B cell (primary cell): ENCODE data around the gene WASF1. TPM values are rescaled to one million over a fixed set of nuclear protein-coding genes. Genes with fewer than 3 reads are reported as not detected.

Source experiments
- ATAC-seq: fragments of 200-7000 bp; cut with Tn5 transposase; one replicate; pipeline ENCODE4 v1.10.0; 2021; ENCODE audit warnings: low read depth, mild to moderate bottlenecking, moderate number of reproducible peaks, moderate library complexity
- CTCF ChIA-PET: fragments of 350-600 bp; sonication (Branson Sonifier 250); formaldehyde crosslinking; loops from one replicate; lab custom pipeline; 2021; ENCODE audit warnings: antibody characterized with exemption, inconsistent platforms; lab: Charles Lee
- POLR2A ChIA-PET: fragments of 350-600 bp; sonication (Branson Sonifier 250); formaldehyde crosslinking; loops from one replicate; lab custom pipeline; 2021; ENCODE audit warnings: antibody characterized with exemption; lab: Charles Lee
- DNase-seq: peaks from one replicate; pipeline ENCODE4 v3.0.0; 2013
- H2AFZ ChIP-seq: 2 replicates; pipeline ENCODE4 v1.6.1; 2012; ENCODE audit warnings: mild to moderate bottlenecking, low read depth, low read length; ENCODE audit not compliant: insufficient read depth, poor library complexity, severe bottlenecking
- H3K27ac ChIP-seq, 2 donors: 1 replicate in 1 of 2; 2 replicates in 1 of 2; pipeline ENCODE4 v1.5.1; 2012 to 2013; ENCODE audit warnings: low read length in 2 of 2, mild to moderate bottlenecking in 2 of 2, moderate library complexity in 1 of 2
- H3K27me3 ChIP-seq, 4 experiments: fragments of 200-600 bp in 1 of 4; sonication (generic) in 1 of 4; replicated peaks in 1 of 4; 1 replicate in 2 of 4; 2 replicates in 2 of 4; pipeline versions ENCODE4 v1.6.1 to v1.7.0; 2013 to 2016; ENCODE audit warnings: low read length in 3 of 4, mild to moderate bottlenecking in 2 of 4, mixed read lengths in 1 of 4, moderate library complexity in 1 of 4; ENCODE audit not compliant: insufficient read depth in 4 of 4, control insufficient read depth in 3 of 4; ENCODE audit errors: control extremely low read depth in 1 of 4
- H3K36me3 ChIP-seq, 2 experiments: replicated peaks in 1 of 2; 1 replicate in 1 of 2; 2 replicates in 1 of 2; pipeline versions ENCODE4 v1.6.1 to v1.7.1; 2013; ENCODE audit warnings: low read length in 1 of 2; ENCODE audit not compliant: insufficient read depth in 2 of 2, control insufficient read depth in 1 of 2; ENCODE audit errors: control extremely low read depth in 1 of 2, extremely low read depth in 1 of 2
- H3K4me1 ChIP-seq, 2 donors: fragments of 200-600 bp in 1 of 2; sonication (generic) in 1 of 2; 1 replicate in 1 of 2; 2 replicates in 1 of 2; pipeline versions ENCODE4 v1.5.1 to v1.6.1; 2013 to 2017; ENCODE audit warnings: low read length in 2 of 2; ENCODE audit not compliant: control insufficient read depth in 2 of 2, insufficient read depth in 2 of 2
- H3K4me2 ChIP-seq: replicated peaks from 2 replicates; pipeline ENCODE3; 2012; ENCODE audit warnings: mild to moderate bottlenecking, low read depth, low read length; ENCODE audit not compliant: poor library complexity, severe bottlenecking
- H3K4me3 ChIP-seq, 5 experiments: fragments of 200-600 bp in 1 of 5; sonication (generic) in 1 of 5; 1 replicate in 3 of 5; 2 replicates in 2 of 5; pipeline versions ENCODE4 v1.5.1 to v1.7.0; 2011 to 2016; ENCODE audit warnings: low read length in 4 of 5, mild to moderate bottlenecking in 4 of 5, low read depth in 2 of 5, control low read depth in 1 of 5, moderate library complexity in 1 of 5; ENCODE audit not compliant: insufficient read depth in 1 of 5; ENCODE audit errors: control extremely low read depth in 1 of 5, extremely low read depth in 1 of 5
- H3K79me2 ChIP-seq: fragments of 200-600 bp; sonication (generic); one replicate; pipeline ENCODE4 v1.6.0; 2016; ENCODE audit warnings: low read length; ENCODE audit not compliant: control insufficient read depth, insufficient read depth
- H3K9ac ChIP-seq: fragments of 200-600 bp; sonication (generic); 2 replicates; pipeline ENCODE4 v1.6.1; 2017; ENCODE audit warnings: mild to moderate bottlenecking, low read length, moderate library complexity
- H3K9me3 ChIP-seq, 3 donors: one replicate each; pipeline versions ENCODE4 v1.6.1 to v1.7.1; 2013; ENCODE audit warnings: low read length in 2 of 3; ENCODE audit not compliant: control insufficient read depth in 2 of 3, insufficient read depth in 1 of 3; ENCODE audit errors: control extremely low read depth in 1 of 3
- H4K20me1 ChIP-seq: 2 replicates; pipeline ENCODE4 v1.6.0; 2012; ENCODE audit warnings: mild to moderate bottlenecking, low read length; ENCODE audit not compliant: insufficient read depth, control insufficient read depth, poor library complexity, severe bottlenecking
- H3K27ac Mint-ChIP-seq: one replicate; pipeline ENCODE4 v1.8.0; 2021; ENCODE audit warnings: mixed read lengths
- H3K27me3 Mint-ChIP-seq: one replicate; pipeline ENCODE4 v1.8.0; 2021; ENCODE audit warnings: mixed read lengths
- H3K4me1 Mint-ChIP-seq: one replicate; pipeline ENCODE4 v1.8.0; 2021; ENCODE audit warnings: mixed read lengths
- H3K4me3 Mint-ChIP-seq: one replicate; pipeline ENCODE4 v1.8.0; 2021; ENCODE audit warnings: mixed read lengths
- H3K9me3 Mint-ChIP-seq: one replicate; pipeline ENCODE4 v1.8.0; 2022; ENCODE audit warnings: mixed read lengths; ENCODE audit not compliant: insufficient read depth
- EZH2 ChIP-seq: IDR thresholded peaks from 2 replicates; pipeline ENCODE4 v1.6.1; 2012; ENCODE audit warnings: borderline replicate concordance, low read depth, mild to moderate bottlenecking, moderate library complexity, low read length; ENCODE audit not compliant: insufficient read depth, poor library complexity, severe bottlenecking
- WGBS: methylation state at CpG from one replicate; pipeline ENCODE4 v1.1.5; 2013; ENCODE audit warnings: missing lambda C conversion rate; ENCODE audit not compliant: insufficient coverage; 5-methylcytosine and 5-hydroxymethylcytosine counted together
- intact Hi-C: fragments of 100-400 bp; cut with micrococcal nuclease; formaldehyde crosslinking; loops from one replicate; pipeline ENCODE4 v1.10.0; 2022
- polyA plus RNA-seq: library from polyadenylated mRNA; depleted of rRNA; stranded (reverse); fragments of >200 nt; gene quantifications from 2 replicates; pipeline ENCODE4 v1.2.3, GENCODE V29; 2012
- total RNA-seq, 2 donors: library from RNA; stranded (reverse); fragments of 120-200 nt in 1 of 2; gene quantifications; 1 replicate in 1 of 2; 2 replicates in 1 of 2; pipeline versions ENCODE4 v1.2.3 to v1.2.4, GENCODE V29; 2013 to 2022
- TF ChIP-seq, protein P1 (sequence below): fragments of 200-600 bp; IDR thresholded peaks from one replicate; pipeline ENCODE4 v1.8.0; 2022; ENCODE audit warnings: antibody characterized with exemption, mild to moderate bottlenecking

Gene WASF1
- total and polyA plus RNA-seq, 2 donors (not counting 1 experiment from before 2014, with no cell fraction given) = 8.6 to 10.8 TPM

DNA sequence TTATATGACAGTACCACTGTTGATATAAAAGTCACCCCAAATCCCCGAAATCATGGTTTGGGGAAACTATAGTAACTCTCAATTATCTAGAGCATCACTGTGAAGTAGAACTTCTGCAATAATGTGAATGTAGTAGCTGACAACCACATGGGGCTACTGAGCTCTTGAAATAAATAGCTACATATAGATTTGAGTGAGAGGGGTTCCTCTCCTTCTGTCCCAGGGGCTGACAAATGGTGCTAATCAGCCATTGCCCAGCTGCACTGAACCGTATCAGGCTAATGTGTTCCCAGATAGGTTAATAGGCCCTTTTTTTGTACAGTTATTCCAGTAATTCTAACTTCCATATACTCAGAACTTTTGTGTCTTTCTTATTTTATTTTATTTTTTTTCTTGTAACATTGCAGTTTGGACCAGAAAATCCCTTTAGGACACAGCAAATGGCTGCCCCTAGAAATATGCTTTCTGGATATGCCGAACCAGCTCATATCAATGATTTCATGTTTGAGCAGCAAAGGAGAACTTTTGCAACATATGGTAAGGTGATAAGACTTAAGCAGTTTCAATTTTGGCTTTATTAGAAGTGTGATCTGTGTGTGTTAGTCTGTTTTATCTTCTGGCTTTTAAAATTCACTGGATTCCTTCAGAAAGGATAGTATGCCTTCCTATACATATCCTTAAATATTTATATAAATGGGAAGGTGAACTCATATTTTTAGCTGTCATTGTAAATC is 21.8 kb upstream of the WASF1 start:
- H3K4me1 Mint-ChIP-seq = peaks cover 51% of the 10 kb centered on the region
- CTCF ChIA-PET = no interaction called here

GRCh38 chr6:110198561-110198960 is 19.1 kb upstream of the WASF1 start:
- Histone ChIP-seq H3K27me3 (no peaks in the 10 kb centered on the region), H3K9ac (no peak overlapping the region), H4K20me1 (peaks cover 23% of the 10 kb centered on the region), H3K79me2 (peaks cover 92% of the 10 kb centered on the region), H2AFZ (no peak overlapping the region), H3K4me1 (peaks cover 6 to 17% of the 10 kb centered on the region in 2 donors), H3K4me3 (no peak overlapping the region), H3K4me2 (no peak overlapping the region), H3K9me3 (no peaks in the 10 kb centered on the region), H3K36me3 (peaks cover 11 to 13% of the 10 kb centered on the region in 2 experiments), H3K27ac (no peak overlapping the region)
- ChIA-PET POLR2A (no interaction called here), CTCF (no interaction called here)
- Mint-ChIP-seq H3K4me3 (no peak overlapping the region), H3K27me3 (no peaks in the 10 kb centered on the region), H3K4me1 (peaks cover 42% of the 10 kb centered on the region), H3K9me3 (no peaks in the 10 kb centered on the region), H3K27ac (no peak overlapping the region)
- DNase-seq = no peak
- no CpG with 5 or more reads among the region's 3 CpGs for whole genome bisulfite sequencing
- no peak for TF ChIP-seq EZH2
- TF ChIP-seq, protein P1, sequence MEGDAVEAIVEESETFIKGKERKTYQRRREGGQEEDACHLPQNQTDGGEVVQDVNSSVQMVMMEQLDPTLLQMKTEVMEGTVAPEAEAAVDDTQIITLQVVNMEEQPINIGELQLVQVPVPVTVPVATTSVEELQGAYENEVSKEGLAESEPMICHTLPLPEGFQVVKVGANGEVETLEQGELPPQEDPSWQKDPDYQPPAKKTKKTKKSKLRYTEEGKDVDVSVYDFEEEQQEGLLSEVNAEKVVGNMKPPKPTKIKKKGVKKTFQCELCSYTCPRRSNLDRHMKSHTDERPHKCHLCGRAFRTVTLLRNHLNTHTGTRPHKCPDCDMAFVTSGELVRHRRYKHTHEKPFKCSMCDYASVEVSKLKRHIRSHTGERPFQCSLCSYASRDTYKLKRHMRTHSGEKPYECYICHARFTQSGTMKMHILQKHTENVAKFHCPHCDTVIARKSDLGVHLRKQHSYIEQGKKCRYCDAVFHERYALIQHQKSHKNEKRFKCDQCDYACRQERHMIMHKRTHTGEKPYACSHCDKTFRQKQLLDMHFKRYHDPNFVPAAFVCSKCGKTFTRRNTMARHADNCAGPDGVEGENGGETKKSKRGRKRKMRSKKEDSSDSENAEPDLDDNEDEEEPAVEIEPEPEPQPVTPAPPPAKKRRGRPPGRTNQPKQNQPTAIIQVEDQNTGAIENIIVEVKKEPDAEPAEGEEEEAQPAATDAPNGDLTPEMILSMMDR = no peak
- intact Hi-C loops = no loop called here
- ATAC-seq = no peak

More for the DNA sequence above, 21.8 kb upstream of the WASF1 start:
- POLR2A ChIA-PET = no interaction called here
- WGBS = no CpG with 5 or more reads among the region's 3 CpGs
- no peaks in the 10 kb centered on the region for H3K27me3 Mint-ChIP-seq
- H3K4me3 Mint-ChIP-seq = no peak overlapping the region
- no peaks in the 10 kb centered on the region for H3K9me3 Mint-ChIP-seq
- no peak overlapping the region for H3K4me2 ChIP-seq
- H3K36me3 ChIP-seq = peaks cover 0 to 2% of the 10 kb centered on the region in 2 experiments
- intact Hi-C loops = loop anchor here (10.0 kb wide), 2 partner anchors 747 to 783 kb away; partner anchors contain the start of genes MICAL1 and RPF2
- peaks cover 76% of the 10 kb centered on the region for H3K79me2 ChIP-seq
- peak overlapping the region in 1 of 2 donors; percentile 47 for H3K27ac ChIP-seq
- H3K9me3 ChIP-seq = no peaks in the 10 kb centered on the region
- TF ChIP-seq, protein P1 = no peak
- no peak for TF ChIP-seq EZH2
- H4K20me1 ChIP-seq = peaks cover 18% of the 10 kb centered on the region
- no peak overlapping the region for H3K4me3 ChIP-seq
- H3K9ac ChIP-seq = no peak overlapping the region
- H3K27me3 ChIP-seq = no peaks in the 10 kb centered on the region
- no peak overlapping the region for H2AFZ ChIP-seq
- H3K27ac Mint-ChIP-seq = peak overlapping the region; percentile 71
- ATAC-seq (no peak), DNase-seq (no peak)
- H3K4me1 ChIP-seq = peaks cover 22 to 33% of the 10 kb centered on the region in 2 donors
